IMR-90 (cell line): ENCODE data around the gene ANKRD44. TPM values are rescaled to one million over a fixed set of nuclear protein-coding genes. Genes with fewer than 3 reads are reported as not detected.

ENCODE experiments used
- ATAC-seq: fragments of 200-7000 bp; cut with Tn5 transposase; 2 replicates; pipeline ENCODE4 v1.9.1; 2020; ENCODE audit warnings: low read depth, mild to moderate bottlenecking, moderate library complexity
- BruUV-seq: library from RNA; stranded (reverse); fragments of 400-500 nt; replicated peaks from 2 replicates; lab custom pipeline; 2021; lab: Mats Ljungman, UMichigan
- CTCF ChIA-PET: fragments of 300-600 bp; formaldehyde crosslinking; extraction: SDS; loops from one replicate; lab custom pipeline; 2021; ENCODE audit warnings: antibody characterized with exemption; lab: Yijun Ruan, JAX
- POLR2A ChIA-PET: fragments of 300-600 bp; sonication (Branson Sonifier 250); formaldehyde crosslinking; loops from one replicate; lab custom pipeline; 2022; ENCODE audit warnings: antibody characterized with exemption; ENCODE audit not compliant: unreplicated experiment; lab: Charles Lee
- DNase-seq: peaks from one replicate; pipeline ENCODE4 v3.0.0; 2013
- H2AFZ ChIP-seq: replicated peaks from 2 replicates; pipeline ENCODE3; 2013; ENCODE audit warnings: low read length, mild to moderate bottlenecking; ENCODE audit not compliant: poor library complexity
- H2AK5ac ChIP-seq: 2 replicates; pipeline ENCODE4 v1.6.1; 2013; ENCODE audit warnings: low read depth, low read length, inconsistent platforms
- H2AK9ac ChIP-seq: replicated peaks from 2 replicates; pipeline ENCODE3; 2013; ENCODE audit warnings: mild to moderate bottlenecking, low read depth, low read length, moderate library complexity; ENCODE audit not compliant: poor library complexity
- H2BK120ac ChIP-seq: 2 replicates; pipeline ENCODE4 v1.6.1; 2013; ENCODE audit warnings: low read depth, low read length, inconsistent platforms
- H2BK15ac ChIP-seq: 3 replicates; pipeline ENCODE4 v1.6.1; 2013; ENCODE audit warnings: low read depth, low read length, inconsistent platforms
- H2BK20ac ChIP-seq: 2 replicates; pipeline ENCODE4 v1.6.1; 2013; ENCODE audit warnings: low read depth, mild to moderate bottlenecking, inconsistent platforms, low read length, moderate library complexity
- H2BK5ac ChIP-seq: 2 replicates; pipeline ENCODE4 v1.6.1; 2013; ENCODE audit warnings: mild to moderate bottlenecking, low read depth, low read length, inconsistent platforms; ENCODE audit not compliant: poor library complexity, severe bottlenecking
- H3K14ac ChIP-seq: replicated peaks from 2 replicates; pipeline ENCODE4 v1.6.1; 2013; ENCODE audit warnings: low read depth, low read length, inconsistent platforms
- H3K18ac ChIP-seq: 2 replicates; pipeline ENCODE4 v1.6.1; 2013; ENCODE audit warnings: low read depth, low read length, control low read depth
- H3K23ac ChIP-seq: 2 replicates; pipeline ENCODE4 v1.6.1; 2013; ENCODE audit warnings: low read depth, low read length, inconsistent platforms
- H3K27ac ChIP-seq: 2 replicates; pipeline ENCODE4 v1.5.1; 2013; ENCODE audit warnings: mild to moderate bottlenecking, control low read depth, low read length; ENCODE audit not compliant: insufficient read depth
- H3K27me3 ChIP-seq: 2 replicates; pipeline ENCODE4 v1.6.1; 2013; ENCODE audit warnings: low read length; ENCODE audit not compliant: control insufficient read depth, insufficient read depth
- H3K36me3 ChIP-seq: 2 replicates; pipeline ENCODE4 v1.6.1; 2013; ENCODE audit warnings: low read length, mixed read lengths; ENCODE audit not compliant: control insufficient read depth, insufficient read depth
- H3K4ac ChIP-seq: 2 replicates; pipeline ENCODE4 v1.6.1; 2013; ENCODE audit warnings: low read depth, low read length, inconsistent platforms
- H3K4me1 ChIP-seq: 2 replicates; pipeline ENCODE4 v1.6.1; 2013; ENCODE audit warnings: low read length, mixed read lengths; ENCODE audit not compliant: control insufficient read depth, insufficient read depth
- H3K4me2 ChIP-seq: 2 replicates; pipeline ENCODE4 v1.6.1; 2013; ENCODE audit warnings: low read depth, mild to moderate bottlenecking, control low read depth, low read length, moderate library complexity
- H3K4me3 ChIP-seq: 2 replicates; pipeline ENCODE4 v1.5.1; 2013; ENCODE audit warnings: low read depth, mild to moderate bottlenecking, control low read depth, low read length, moderate library complexity; ENCODE audit not compliant: insufficient read depth
- H3K56ac ChIP-seq: 2 replicates; pipeline ENCODE4 v1.6.1; 2013; ENCODE audit warnings: low read length, inconsistent platforms; ENCODE audit not compliant: insufficient read depth; ENCODE audit errors: extremely low read depth
- H3K79me1 ChIP-seq, 2 experiments: 2 replicates each; pipeline ENCODE4 v1.6.1; 2013; ENCODE audit warnings: low read length in 2 of 2, inconsistent platforms in 1 of 2, low read depth in 1 of 2
- H3K9ac ChIP-seq: 2 replicates; pipeline ENCODE4 v1.6.1; 2013; ENCODE audit warnings: low read depth, low read length, control low read depth
- H3K9me1 ChIP-seq: 2 replicates; pipeline ENCODE4 v1.6.1; 2013; ENCODE audit warnings: low read length, inconsistent platforms; ENCODE audit not compliant: insufficient read depth
- H3K9me3 ChIP-seq: 2 replicates; pipeline ENCODE4 v1.6.1; 2013; ENCODE audit warnings: low read length; ENCODE audit not compliant: control insufficient read depth, insufficient read depth
- H4K20me1 ChIP-seq: 2 replicates; pipeline ENCODE4 v1.6.1; 2013; ENCODE audit warnings: low read length, inconsistent platforms; ENCODE audit not compliant: insufficient read depth
- H4K5ac ChIP-seq: 2 replicates; pipeline ENCODE4 v1.6.1; 2013; ENCODE audit warnings: mild to moderate bottlenecking, low read depth, low read length, control low read depth
- H4K8ac ChIP-seq, 2 experiments: 2 replicates each; pipeline ENCODE4 v1.6.1; 2013; ENCODE audit warnings: low read depth in 2 of 2, low read length in 2 of 2, control low read depth in 1 of 2, inconsistent platforms in 1 of 2
- H4K91ac ChIP-seq: 2 replicates; pipeline ENCODE4 v1.6.1; 2013; ENCODE audit warnings: low read depth, low read length, inconsistent platforms; ENCODE audit not compliant: insufficient read depth
- BHLHE40 ChIP-seq: fragments of 150-350 bp; IDR thresholded peaks from 2 replicates; pipeline ENCODE4 v1.6.1; 2016; ENCODE audit warnings: mild to moderate bottlenecking, low read depth, low read length
- CEBPB ChIP-seq: IDR thresholded peaks from 2 replicates; pipeline ENCODE4 v1.6.1; 2012; ENCODE audit warnings: low read depth, low read length, improper control_type of control experiment
- CHD1 ChIP-seq: IDR thresholded peaks from 2 replicates; pipeline ENCODE4 v1.6.1; 2012; ENCODE audit warnings: low read depth, low read length, improper control_type of control experiment
- CTCF ChIP-seq: conservative IDR thresholded peaks from 2 replicates; pipeline ENCODE4 v1.5.1; 2012; ENCODE audit warnings: mild to moderate bottlenecking, low read depth, low read length, improper control_type of control experiment
- ELK1 ChIP-seq: fragments of 150-350 bp; IDR thresholded peaks from 2 replicates; pipeline ENCODE4 v1.6.1; 2016; ENCODE audit warnings: low read depth, mild to moderate bottlenecking, low read length, moderate library complexity, borderline replicate concordance
- FOS ChIP-seq: fragments of 150-350 bp; IDR thresholded peaks from 2 replicates; pipeline ENCODE4 v1.6.1; 2016; ENCODE audit warnings: low read depth, low read length
- MAFK ChIP-seq: IDR thresholded peaks from 2 replicates; pipeline ENCODE4 v1.6.1; 2012; ENCODE audit warnings: low read depth, low read length, improper control_type of control experiment
- MAZ ChIP-seq: IDR thresholded peaks from 2 replicates; pipeline ENCODE4 v1.6.1; 2012; ENCODE audit warnings: low read depth, mild to moderate bottlenecking, low read length, improper control_type of control experiment, moderate library complexity, borderline replicate concordance
- MXI1 ChIP-seq: IDR thresholded peaks from 2 replicates; pipeline ENCODE4 v1.6.1; 2012; ENCODE audit warnings: low read depth, mild to moderate bottlenecking, low read length, moderate library complexity, borderline replicate concordance
- NFE2L2 ChIP-seq: fragments of 150-350 bp; IDR thresholded peaks from 2 replicates; pipeline ENCODE4 v1.6.1; 2016; ENCODE audit warnings: low read depth, mild to moderate bottlenecking, low read length
- POLR2A ChIP-seq: IDR thresholded peaks from 2 replicates; pipeline ENCODE4 v1.6.1; 2012; ENCODE audit warnings: mild to moderate bottlenecking, low read depth, low read length
- RAD21 ChIP-seq: IDR thresholded peaks from 2 replicates; pipeline ENCODE4 v1.6.1; 2012; ENCODE audit warnings: low read length, improper control_type of control experiment
- RCOR1 ChIP-seq: IDR thresholded peaks from 2 replicates; pipeline ENCODE4 v1.6.1; 2012; ENCODE audit warnings: mild to moderate bottlenecking, low read length, improper control_type of control experiment; ENCODE audit not compliant: insufficient replicate concordance
- RFX5 ChIP-seq: IDR thresholded peaks from 2 replicates; pipeline ENCODE4 v1.8.0; 2012; ENCODE audit warnings: low read depth, mild to moderate bottlenecking, low read length, moderate library complexity
- SMC3 ChIP-seq: fragments of 150-350 bp; IDR thresholded peaks from 2 replicates; pipeline ENCODE4 v1.6.1; 2016; ENCODE audit warnings: low read depth, mild to moderate bottlenecking, antibody characterized with exemption, low read length, moderate library complexity
- USF2 ChIP-seq: fragments of 150-350 bp; IDR thresholded peaks from 2 replicates; pipeline ENCODE4 v1.6.1; 2017; ENCODE audit warnings: mild to moderate bottlenecking, antibody characterized with exemption, low read length, low read depth
- WGBS, 2 experiments: methylation state at CpG; one replicate each; pipeline versions ENCODE4 v1.1.5 to v1.1.7; 2013; ENCODE audit warnings: missing lambda C conversion rate in 2 of 2; ENCODE audit not compliant: insufficient read length in 1 of 2; ENCODE audit errors: extremely low coverage in 2 of 2; 5-methylcytosine and 5-hydroxymethylcytosine counted together
- dilution Hi-C: fragments of 300-500 bp; cut with HindIII; formaldehyde crosslinking; loops from one replicate; pipeline ENCODE4 v1.14.3; 2018; ENCODE audit warnings: low sequenced_read_pairs; ENCODE audit not compliant: unreplicated experiment
- in situ Hi-C: fragments of 300-500 bp; cut with MboI; formaldehyde crosslinking; loops from 3 replicates; pipeline ENCODE4 v1.14.3; 2019; ENCODE audit warnings: low sequenced_read_pairs, inconsistent platforms, mixed read lengths
- intact Hi-C: fragments of 100-400 bp; cut with micrococcal nuclease; formaldehyde crosslinking; loops from 2 replicates; pipeline ENCODE4 v1.10.0; 2022
- polyA plus RNA-seq, 3 experiments: library from polyadenylated mRNA; depleted of rRNA; stranded (reverse); fragments of >200 nt; gene quantifications; 2 replicates each; pipeline ENCODE4 v1.2.3, GENCODE V29; 2012; ENCODE audit warnings: low replicate concordance in 1 of 3
- total RNA-seq: library from RNA; depleted of rRNA; stranded (reverse); fragments of >200 nt; gene quantifications from 2 replicates; pipeline ENCODE4 v1.2.3, GENCODE V29; 2012

The ANKRD44 gene
- total and polyA plus RNA-seq, 2 of the 4 experiments (the other 2 are of a cell fraction), result 5.2 to 15.6 TPM

- H3K9me3 ChIP-seq, result no peaks in the 10 kb centered on the region
- no peak for TF ChIP-seq MAZ
- no peak for TF ChIP-seq FOS
- TF ChIP-seq MXI1, result no peak
- TF ChIP-seq CTCF, result no peak
- no peak for TF ChIP-seq MAFK
- TF ChIP-seq CEBPB, result no peak
- TF ChIP-seq BHLHE40, result no peak
- no peak for TF ChIP-seq RCOR1
- no peak for TF ChIP-seq NFE2L2
- TF ChIP-seq CHD1, result no peak
- no peak for TF ChIP-seq SMC3
- no peak for TF ChIP-seq USF2
- TF ChIP-seq RAD21, result no peak
- no peak for TF ChIP-seq ELK1
- no peak for TF ChIP-seq RFX5
- TF ChIP-seq POLR2A, result no peak
- H4K20me1 ChIP-seq, result no peaks in the 10 kb centered on the region; the same call in 1 of the 2 replicates
- CTCF ChIA-PET, result no interaction called here
- BruUV-seq, result no TSS peak
- no peak overlapping the region for H2AFZ ChIP-seq
- H3K27me3 ChIP-seq, result no peaks in the 10 kb centered on the region
- H2BK15ac ChIP-seq, result no peak overlapping the region
- in situ Hi-C loops, result no loop called here
- WGBS, 2 experiments, result 100% methylated on average over 1 of the region's 4 CpGs; no CpG with 5 or more reads in 1 of the 2 experiments
- H3K4me2 ChIP-seq, result no peak overlapping the region
- no peak overlapping the region for H2BK120ac ChIP-seq
- H3K18ac ChIP-seq, result no peak overlapping the region
- H3K9ac ChIP-seq, result no peak overlapping the region
- POLR2A ChIA-PET, result no interaction called here
- no peak overlapping the region for H3K27ac ChIP-seq
- H3K56ac ChIP-seq, result no peak overlapping the region
- no peak overlapping the region for H4K8ac ChIP-seq
- intact Hi-C loops, result no loop called here
- H3K4ac ChIP-seq, result no peak overlapping the region
- dilution Hi-C loops, result no loop called here
- H4K91ac ChIP-seq, result no peak overlapping the region
- H3K9me1 ChIP-seq, result 0 out of 2 replicates have a peak, but pooled peaks cover 5% of the 10 kb centered on the region
- H2BK5ac ChIP-seq, result no peak overlapping the region
- H3K36me3 ChIP-seq, result no peaks in the 10 kb centered on the region
- no peak overlapping the region for H2BK20ac ChIP-seq
- peaks cover 2 to 7% of the 10 kb centered on the region in 2 experiments; a peak in 2 of 4 replicates for H3K79me1 ChIP-seq
- DNase-seq (no peak), ATAC-seq (no peak)
- H4K5ac ChIP-seq, result no peak overlapping the region
- H2AK9ac ChIP-seq, result no peak overlapping the region
- H3K4me1 ChIP-seq, result peaks cover 14% of the 10 kb centered on the region
- H3K14ac ChIP-seq, result no peak overlapping the region
- no peak overlapping the region; the same call in 1 of the 2 replicates for H3K23ac ChIP-seq
- no peak overlapping the region for H3K4me3 ChIP-seq
- H2AK5ac ChIP-seq, result no peak overlapping the region
Observed at GRCh38 chr2:197265036-197265435, 45.5 kb downstream of the ANKRD44 start.
